HK-2 (cell line): ENCODE data around the gene TYW5.

Experiments used
- DNase-seq: peaks from one replicate; pipeline ENCODE4 v3.0.0-alpha.2; 2018; ENCODE audit not compliant: unreplicated experiment

The TYW5 gene, protein sequence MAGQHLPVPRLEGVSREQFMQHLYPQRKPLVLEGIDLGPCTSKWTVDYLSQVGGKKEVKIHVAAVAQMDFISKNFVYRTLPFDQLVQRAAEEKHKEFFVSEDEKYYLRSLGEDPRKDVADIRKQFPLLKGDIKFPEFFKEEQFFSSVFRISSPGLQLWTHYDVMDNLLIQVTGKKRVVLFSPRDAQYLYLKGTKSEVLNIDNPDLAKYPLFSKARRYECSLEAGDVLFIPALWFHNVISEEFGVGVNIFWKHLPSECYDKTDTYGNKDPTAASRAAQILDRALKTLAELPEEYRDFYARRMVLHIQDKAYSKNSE

DNA sequence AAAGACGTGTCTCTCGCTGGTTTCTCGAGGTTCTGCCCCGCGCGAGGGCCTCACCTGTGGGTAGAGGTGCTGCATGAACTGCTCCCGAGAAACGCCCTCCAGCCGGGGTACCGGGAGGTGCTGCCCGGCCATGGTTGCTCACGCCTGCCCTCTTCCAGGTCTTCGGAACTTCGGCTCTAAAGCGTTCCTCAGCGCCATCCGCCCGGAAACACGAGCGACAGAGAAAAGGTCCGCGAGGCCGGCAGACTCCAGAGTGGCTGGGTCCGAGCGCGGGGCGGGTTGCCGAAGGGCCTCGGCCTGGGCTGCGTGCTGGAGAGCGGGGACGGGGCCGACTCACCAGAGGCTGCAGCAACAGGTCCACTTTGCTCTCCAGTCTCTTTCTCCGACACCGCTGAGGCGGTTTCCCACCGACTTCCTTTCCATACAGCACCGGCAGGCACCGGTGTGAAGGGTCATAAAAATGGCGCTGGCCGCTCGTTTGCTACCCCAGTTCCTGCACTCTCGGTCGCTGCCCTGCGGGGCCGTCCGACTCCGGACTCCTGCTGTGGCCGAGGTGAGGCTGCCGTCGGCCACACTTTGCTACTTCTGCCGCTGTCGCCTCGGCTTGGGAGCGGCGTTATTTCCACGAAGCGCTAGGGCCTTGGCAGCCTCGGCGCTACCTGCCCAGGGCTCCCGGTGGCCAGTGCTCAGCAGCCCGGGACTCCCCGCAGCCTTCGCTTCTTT lies at the start of gene TYW5, which contains the start of gene MAIP1:
TYW5 (minus strand) TSS at position 153 of the 723 bp plus-strand sequence; CDS start at position 132, 21 bp downstream.
MAIP1 (plus strand) TSS at position 244 of the 723 bp plus-strand sequence; CDS start at position 461, 217 bp downstream.
- DNase-seq = peak; percentile 88

DNA sequence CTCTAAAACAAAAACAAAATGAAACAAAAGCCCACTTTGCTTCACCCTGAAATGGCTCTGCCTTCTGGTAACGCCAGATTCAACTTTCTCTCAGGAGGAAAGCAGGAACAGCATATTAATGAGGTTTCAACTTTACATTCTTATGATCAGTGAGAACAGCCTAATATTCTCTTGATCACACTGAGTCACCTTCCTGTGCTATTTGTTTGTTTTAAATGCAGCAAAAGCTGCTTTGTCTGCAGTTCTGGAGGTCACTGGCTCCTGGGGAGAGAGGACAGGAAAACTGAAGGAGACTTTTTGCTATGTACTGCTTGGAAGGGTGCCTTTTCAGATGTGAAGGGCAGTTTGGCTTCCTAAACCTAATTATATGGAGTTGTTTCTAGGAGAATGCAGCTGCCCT lies 48.2 kb upstream of the TYW5 start:
- no peak for DNase-seq

DNA sequence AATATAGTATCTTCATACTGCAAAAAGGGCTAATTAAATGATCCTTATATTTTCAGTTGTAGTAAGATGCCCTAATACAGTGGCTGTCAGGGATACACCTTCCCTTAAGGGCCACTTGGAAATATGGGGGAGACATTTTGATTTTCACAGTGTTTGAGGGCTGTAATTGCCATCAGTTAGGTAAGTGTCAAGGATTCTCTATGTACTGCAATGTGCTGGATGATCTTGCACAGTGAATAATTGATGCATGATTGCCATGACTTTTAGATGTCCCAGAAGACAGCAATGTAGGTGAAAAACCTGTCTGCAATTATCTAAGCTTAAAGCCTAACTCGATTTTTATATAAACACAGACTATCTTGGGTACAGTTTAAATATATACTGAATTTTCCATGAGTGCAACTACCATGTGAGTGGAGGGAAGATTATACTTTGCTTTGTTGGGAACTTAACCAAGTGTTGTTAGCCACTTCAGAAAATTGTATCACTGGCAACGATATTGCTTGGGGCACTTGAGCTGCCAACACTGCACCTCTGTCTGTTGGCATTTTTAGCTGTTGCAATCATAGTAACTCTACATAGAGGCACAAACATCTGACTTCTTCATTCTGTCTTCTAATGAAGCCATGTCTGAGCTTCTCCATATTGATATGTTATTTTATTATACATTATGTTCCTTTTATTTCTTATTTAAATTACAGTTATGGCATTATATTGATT lies 45.3 kb upstream of the TYW5 start:
- DNase-seq = no peak

DNA sequence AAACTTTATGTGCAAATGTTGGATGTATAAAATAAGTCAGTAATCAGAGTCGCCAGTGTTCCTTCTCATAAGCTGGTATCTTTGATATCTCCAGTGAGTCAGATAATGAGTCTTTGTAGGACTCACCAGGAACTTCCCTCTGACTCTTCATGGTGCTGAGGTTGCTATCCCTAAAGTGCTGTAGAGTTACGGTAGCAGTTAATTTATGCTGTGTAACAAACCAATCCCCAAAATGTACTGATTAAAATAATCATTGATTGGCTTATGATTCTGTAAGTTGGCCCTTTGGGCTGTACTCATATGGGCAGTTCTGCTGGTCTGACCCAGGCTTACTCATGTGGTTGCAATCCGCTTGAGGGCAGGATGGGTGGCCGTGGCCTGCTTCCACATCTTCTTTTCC lies 43.9 kb upstream of the TYW5 start:
- no peak for DNase-seq

DNA sequence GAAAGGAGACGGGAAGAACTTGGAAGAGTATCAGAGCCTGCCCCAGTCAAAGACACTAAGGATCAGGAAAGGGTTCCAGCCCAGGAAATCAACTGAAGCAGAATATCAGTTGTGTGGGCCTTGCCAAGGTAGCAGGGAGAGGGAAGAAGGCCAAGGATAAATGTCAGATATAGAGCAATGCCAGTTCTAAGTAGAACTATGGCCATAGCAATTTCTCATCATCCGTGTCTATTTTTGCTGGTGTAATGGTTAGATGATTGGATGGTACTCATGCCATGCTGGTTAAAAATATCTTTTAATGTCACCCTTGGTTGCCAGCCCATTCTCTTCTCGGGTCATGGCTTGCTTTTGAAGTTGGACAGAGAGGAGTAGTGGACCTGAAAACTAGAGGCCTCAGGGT lies 42.0 kb upstream of the TYW5 start:
- no peak for DNase-seq

DNA sequence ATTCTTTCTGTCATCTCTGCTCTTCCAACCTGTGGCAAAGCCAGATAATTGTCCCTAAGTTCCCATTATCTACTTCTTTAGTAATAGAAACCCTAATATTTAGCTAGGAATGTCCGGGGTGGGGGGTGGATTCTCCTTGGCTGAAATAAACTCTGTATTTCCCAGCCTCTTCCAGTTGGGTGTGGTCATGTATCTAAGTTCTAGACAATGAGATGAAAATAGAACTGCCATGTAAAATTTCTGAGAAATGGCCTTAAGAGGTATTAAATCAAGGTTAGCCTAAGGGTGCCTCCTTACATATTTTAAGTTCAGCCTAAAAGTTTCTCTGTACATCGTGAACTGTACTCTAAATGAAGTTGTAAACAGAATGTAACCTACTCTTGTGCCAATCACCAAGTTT lies 39.6 kb upstream of the TYW5 start:
- DNase-seq = no peak

DNA sequence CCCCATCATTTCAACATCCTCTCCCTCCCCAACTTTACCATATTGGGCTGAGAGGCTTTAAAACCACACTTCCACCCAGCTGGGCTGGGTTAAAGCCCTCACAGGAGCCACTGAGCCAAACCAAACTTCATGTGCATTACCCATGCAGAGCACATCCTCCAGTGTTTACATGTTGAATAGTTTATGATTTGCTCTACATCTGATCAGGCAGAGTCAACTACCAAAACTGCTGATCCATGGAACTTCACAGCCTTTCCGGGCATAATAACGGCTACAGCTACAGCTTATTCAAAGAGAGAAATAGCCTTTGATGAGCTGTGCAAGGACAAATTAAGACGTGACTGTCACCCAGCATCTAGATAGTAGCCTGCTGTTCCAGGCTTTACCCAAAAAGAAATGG lies 39.1 kb upstream of the TYW5 start:
- DNase-seq = no peak

DNA sequence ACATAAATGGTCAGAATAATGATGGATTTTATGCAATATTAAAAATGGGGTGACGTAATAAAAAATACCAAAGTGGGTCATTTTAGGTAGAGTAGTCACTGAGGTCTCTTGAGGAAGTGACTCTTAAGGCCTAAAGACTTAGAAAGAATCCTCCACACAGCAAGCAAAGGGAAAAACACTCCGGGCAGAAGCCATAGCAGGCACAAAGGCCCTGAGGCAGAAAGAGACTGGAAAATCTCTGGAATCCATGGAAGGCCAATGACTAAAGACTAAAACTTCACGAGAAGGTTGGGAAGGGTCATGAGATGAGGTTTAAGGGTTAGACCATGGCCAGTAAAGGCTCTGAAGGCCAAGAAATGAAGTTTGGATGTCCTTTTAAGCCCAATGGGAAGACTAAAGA lies 37.0 kb upstream of the TYW5 start:
- DNase-seq = no peak

DNA sequence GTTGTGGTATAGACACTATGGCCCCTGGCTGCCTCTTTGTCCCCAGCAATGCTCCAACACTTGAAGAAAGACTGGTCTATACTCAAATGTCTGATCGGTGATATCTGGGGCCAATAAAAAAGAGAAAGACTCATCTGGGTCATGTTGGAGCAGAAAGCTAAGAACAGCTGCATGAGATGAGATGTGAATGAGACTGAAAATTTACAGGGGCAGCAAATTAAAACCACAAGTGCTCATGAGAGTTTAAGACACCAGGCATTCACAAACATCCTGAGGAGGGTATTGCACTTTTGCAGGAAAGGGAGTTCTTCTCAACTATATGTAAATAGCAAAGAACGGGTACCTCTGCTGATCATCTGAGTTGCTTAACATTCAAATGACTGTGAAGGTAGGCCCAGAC lies 36.4 kb upstream of the TYW5 start:
- no peak for DNase-seq

DNA sequence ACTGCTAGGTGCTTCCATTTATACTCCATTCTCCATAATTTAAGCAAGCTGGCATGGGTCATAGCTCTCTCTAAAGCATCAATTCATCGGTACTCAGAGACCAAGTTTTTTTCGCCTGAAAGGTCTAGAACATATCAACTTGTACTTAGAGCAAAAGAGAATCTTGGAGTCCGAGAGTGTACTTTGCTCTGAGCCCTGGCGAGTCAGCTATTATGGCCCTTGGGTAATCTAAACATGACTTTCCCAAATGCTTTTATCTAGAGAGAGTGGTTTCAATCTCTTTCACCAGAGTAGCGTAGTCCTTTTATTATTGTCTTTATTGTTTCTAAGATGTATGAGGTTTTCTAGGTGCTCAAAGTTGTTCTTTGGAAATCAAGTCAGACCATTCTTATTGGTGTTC lies 34.5 kb upstream of the TYW5 start:
- DNase-seq = no peak

DNA sequence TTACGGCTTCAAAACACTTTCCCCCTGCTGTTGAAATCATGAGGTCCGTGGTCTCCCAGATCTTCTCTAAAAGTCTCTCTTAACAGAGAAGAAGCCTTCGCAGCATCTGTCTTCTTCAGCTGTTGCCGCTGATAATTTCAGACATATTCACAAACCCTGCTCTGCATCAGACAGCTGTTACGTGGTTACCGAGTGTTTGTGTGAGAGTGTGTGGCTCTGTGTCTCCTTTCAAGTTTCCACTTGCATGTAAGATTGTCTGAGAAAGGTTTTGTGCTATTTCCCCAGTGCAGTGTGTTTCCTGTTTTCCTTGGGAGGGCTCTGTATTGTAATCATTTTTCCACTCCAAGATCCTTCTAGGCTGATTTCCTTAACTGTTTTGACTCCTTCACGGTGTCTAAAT lies 32.9 kb upstream of the TYW5 start:
- no peak for DNase-seq

DNA sequence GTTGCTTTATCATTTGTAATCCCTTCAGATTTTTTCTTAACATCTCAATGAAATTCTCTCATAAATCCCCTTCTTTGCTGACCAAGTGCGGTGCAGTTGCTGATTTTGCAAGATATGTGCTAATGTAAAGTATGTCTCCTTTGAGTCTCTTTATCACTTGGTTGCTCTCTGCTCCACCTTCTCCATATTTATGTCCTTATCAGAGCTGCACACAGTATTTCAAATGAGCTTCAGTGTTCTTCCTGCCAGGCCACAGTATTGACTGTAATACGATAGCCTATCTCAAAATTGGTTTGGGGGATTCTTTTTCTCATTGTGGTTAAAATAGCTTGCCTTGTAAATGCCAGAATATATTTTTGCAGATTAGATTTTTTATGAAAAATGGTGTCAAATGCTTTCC lies 32.3 kb upstream of the TYW5 start:
- DNase-seq = no peak

DNA sequence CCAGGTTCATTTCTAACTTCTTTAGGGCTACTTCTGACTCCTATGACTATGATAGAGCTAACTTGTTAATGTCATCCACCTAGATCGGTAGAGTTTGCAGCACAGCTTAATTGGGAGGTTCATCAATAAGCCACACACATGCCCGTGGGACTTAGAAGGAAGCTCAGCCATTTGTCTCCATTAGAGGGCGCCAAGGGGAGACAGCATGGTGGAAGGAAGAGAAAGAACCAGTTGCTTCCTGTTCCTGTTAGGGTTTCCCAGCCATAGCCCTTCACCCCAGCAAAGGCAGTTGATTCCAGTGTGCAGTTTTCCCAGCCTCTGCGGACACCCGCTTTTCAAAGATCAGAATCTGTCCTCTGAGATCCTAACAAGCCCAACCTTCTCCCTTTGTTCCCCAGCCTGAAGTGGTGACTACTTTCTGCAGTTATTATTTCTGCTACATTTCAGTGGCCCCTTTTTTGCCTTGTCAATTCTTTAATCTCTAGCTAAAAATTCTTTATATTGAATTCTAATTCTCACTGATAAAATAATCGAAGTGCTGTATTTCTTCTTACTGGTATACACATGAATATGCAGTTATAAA lies 30.4 kb upstream of the TYW5 start:
- DNase-seq = peak; percentile 59

DNA sequence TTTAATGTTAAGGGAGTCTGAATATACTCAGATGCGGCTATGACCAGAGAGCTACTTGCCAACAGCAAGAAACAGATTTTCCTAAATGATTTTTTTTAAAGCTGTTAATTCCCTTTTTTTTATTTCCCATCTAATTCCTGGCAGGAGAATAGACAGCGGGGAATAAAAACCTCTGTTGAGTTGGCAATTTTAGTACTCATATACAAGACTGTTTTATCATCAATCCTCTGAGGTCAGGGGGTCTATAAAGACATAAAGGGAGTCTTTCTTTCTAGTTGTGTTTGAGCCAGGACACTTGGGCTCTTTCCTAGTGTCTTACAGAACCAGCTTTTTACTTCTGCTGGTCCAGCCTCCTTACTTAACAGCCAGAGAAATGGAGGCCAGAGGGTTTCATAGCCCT lies 29.5 kb upstream of the TYW5 start:
- no peak for DNase-seq

DNA sequence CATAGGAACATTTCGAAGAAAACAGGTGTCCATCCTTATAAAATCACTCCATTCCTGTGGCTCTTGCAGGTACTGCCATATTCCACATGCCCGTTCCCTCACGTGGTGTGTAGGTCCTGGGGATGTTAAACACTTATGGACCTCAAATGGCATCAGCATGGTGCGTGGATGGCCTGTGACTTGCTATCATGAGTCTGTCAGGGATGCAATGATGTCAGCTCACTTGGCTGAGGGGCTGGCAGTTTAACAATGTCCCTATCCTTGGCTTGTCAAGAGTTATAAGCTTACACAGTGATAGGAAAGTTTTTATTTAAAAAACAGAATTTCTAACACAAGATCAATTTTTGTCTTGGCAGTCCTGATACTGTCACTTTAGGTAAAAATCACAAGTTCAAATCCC lies 28.9 kb upstream of the TYW5 start:
- DNase-seq = no peak

DNA sequence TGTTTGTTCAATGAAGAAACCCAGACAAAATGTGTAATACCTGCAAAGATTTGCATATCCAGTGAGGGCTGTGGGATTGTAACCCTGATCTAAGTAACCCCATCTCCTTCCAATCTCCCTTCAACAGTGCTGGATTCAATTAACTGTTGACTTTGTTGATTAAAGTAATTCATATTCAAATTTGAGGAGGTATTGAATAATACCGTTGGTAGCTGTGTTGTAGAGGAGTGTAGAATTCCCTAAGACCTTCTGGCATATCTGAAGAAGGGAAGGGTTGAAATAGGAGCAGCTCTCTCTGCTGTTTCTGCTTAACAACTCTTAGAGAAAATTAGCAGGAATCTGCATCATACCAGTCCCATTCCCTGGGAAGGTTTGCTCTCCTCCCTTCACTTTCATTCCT lies 28.2 kb upstream of the TYW5 start:
- DNase-seq = no peak

DNA sequence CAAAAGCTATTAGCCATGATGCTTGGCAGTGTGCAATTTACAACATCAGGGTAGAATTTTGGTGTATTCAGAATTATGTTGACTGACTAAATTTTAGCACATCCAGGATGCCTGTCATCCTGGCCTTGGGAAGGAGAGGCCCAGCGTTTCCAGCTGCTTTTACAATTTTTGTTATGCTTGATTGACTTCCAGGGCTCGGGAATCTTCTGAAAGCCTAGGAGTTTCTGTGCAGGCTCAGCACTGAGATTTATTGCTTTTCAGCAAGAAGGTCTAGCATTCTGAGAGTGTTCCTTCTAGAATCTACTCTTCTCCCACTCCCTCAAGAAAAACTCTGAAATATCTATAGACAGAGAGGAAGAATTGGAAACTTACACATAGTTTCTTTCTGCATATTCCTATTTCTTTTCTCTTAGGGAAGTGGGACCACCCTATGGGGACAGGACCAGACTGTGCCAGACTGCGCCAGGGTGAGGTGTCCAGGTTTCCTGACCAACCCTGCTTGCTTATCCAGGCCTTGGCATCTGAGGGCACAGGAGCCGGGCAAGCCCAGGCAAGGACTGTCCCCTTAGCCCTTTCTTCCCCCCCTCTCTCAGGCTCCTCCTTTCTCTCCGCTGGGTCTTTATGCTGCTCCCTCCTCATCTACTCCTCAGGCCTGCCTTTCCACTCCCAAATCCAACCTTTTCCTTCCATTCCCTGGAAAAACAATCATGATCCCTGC lies 27.0 kb upstream of the TYW5 start:
- no peak for DNase-seq

DNA sequence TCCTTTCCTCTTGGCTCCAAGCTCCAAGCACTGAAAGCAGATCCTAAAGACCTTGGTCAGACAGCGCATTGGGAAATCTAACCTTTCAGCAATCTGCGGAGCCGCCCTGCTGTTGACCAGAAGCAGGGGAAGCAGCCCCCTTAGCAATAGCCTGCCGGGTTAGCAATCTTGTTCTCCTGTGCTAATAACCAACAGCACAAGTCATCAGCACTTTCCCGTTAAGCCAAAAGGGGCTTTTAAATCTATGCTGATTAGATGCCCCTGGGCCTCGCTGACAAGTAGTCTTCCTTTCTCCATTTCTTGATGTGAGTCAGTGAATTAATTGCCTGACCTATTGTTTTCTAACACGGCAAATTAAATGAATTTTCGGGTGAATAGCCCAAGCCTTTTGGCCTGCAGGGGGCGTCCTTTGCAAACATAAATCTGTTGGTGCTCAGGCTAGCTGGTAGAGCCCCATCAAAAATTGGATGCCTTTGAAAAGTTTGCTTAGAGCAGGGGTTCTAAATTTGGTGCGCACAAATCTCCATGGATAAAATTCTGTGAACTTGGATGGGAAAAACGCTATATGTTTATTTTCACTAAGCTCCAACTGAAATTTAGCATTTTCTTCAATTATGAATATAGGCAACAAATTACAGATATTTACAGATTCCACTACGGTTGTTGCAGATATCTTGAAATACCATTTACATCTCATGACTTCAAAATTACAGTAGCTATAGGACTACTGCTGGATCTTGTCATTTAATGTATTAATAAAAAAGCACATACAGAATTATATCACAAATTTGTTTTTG lies 24.7 kb upstream of the TYW5 start:
- DNase-seq = peak; percentile 78

DNA sequence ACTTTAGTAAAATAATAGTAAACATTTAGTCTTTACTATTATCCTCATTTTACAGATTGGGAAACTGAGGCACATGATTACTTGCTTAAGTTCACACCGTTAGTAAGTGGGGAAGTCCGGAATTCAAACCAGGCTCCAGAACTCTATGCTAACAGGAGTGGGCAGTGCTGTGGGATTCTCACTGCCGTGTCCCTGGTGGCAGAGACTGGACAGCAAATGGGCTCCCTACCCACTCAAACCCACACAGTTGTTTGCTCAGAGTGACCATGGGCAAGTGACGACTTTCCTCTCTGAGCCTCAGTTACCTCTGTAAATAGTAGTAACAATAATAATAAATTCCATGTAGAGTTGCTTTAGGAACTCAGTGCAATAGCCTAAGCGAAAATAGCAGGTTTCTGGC lies 24.1 kb upstream of the TYW5 start:
- DNase-seq = no peak

DNA sequence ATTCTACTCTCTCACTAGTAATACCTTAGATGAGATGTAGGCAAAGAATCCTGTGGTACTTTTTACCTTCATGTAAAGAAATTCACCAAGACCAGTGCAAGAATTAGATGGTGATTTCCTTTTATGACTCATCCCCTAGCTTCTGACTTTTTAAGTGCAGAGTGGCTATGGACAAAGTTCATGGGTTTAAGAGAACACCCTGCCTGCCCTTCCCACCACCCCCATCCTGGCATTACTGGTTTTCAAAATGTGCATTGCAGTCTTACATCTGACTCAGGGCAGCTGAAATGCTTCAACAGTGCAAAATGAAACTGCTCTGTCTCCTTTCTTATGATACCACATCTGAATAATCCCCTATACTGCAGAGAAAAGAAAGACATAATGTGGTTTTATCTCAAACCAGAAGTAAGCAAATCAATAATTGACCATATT lies 22.7 kb upstream of the TYW5 start:
- DNase-seq = peak; percentile 37
